ENCODE results near the gene CLSTN3.

- no peak for TF ChIP-seq CTCF (IDR thresholded peaks at IDR 0.05)
- no peak for TF ChIP-seq JUN (IDR thresholded peaks at IDR 0.05)
- TF ChIP-seq GATA3 (IDR thresholded peaks at IDR 0.05; ENCODE audit: borderline replicate concordance): no peak
- TF ChIP-seq ZNF302 (CRISPR knock-in tag; IDR thresholded peaks at IDR 0.05): no peak
- TF ChIP-seq FOSL2 (IDR thresholded peaks at IDR 0.05): no peak
- no peak for TF ChIP-seq FOSL2 (CRISPR knock-in tag; IDR thresholded peaks at IDR 0.05)
- no peak for TF ChIP-seq MYC (IDR thresholded peaks at IDR 0.05; ENCODE audit: borderline replicate concordance, low read length)
- no peak for TF ChIP-seq USF2 (IDR thresholded peaks at IDR 0.05)
- no peak for TF ChIP-seq POLR2A (IDR thresholded peaks at IDR 0.05; ENCODE audit: low read length)
- no peak for TF ChIP-seq POLR2AphosphoS2 (conservative IDR thresholded peaks at IDR 0.05; ENCODE audit: low read length)
- TF ChIP-seq RFX5 (IDR thresholded peaks at IDR 0.05): no peak
- TF ChIP-seq EP300 (IDR thresholded peaks at IDR 0.05): no peak
- TF ChIP-seq E2F6 (IDR thresholded peaks at IDR 0.05; ENCODE audit: borderline replicate concordance, low read depth): no peak
Measured at GRCh38 chr12:7101694-7102131, 28.5 kb upstream of the CLSTN3 start.
